PC-9 (cell line): ENCODE results near the gene CCDC167.

Experiments used
- EZH2 ChIP-seq: fragments of 200-600 bp; sonication (generic); IDR thresholded peaks from 2 replicates; pipeline ENCODE4 v1.8.0; 2017; ENCODE audit warnings: antibody characterized with exemption, low read depth
- TF ChIP-seq, protein P1 (sequence below): fragments of 200-600 bp; sonication (generic); conservative IDR thresholded peaks from 2 replicates; pipeline ENCODE4 v1.6.1; 2017; ENCODE audit warnings: mixed run types, antibody characterized with exemption, mild to moderate bottlenecking, moderate library complexity

DNA sequence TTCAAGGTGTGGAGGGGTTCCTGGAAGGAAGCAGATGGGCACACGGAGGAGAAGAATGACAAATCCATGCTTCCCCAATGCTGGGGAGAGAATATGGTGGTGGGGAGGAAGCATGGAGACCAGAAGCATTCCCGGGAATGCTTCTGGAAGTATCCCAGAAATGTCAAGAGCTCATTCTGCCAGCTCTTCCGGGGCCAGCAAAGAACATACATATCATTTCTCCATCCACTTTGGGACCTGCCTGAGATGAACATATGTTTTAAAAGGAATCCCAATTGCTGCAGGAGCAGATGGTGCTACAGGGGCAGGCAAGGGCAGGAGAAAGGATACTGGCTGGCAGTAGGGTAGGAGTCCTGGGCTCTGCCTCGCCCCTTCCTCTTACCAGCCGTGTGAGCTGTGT, 37.9 kb upstream of the CCDC167 start:
- TF ChIP-seq, protein P1, sequence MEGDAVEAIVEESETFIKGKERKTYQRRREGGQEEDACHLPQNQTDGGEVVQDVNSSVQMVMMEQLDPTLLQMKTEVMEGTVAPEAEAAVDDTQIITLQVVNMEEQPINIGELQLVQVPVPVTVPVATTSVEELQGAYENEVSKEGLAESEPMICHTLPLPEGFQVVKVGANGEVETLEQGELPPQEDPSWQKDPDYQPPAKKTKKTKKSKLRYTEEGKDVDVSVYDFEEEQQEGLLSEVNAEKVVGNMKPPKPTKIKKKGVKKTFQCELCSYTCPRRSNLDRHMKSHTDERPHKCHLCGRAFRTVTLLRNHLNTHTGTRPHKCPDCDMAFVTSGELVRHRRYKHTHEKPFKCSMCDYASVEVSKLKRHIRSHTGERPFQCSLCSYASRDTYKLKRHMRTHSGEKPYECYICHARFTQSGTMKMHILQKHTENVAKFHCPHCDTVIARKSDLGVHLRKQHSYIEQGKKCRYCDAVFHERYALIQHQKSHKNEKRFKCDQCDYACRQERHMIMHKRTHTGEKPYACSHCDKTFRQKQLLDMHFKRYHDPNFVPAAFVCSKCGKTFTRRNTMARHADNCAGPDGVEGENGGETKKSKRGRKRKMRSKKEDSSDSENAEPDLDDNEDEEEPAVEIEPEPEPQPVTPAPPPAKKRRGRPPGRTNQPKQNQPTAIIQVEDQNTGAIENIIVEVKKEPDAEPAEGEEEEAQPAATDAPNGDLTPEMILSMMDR: no peak
- no peak for TF ChIP-seq EZH2
